DMS114 treated with DMSO at 0.1 percent for 48 hours (cell line): Measurements from ENCODE around the gene CARMIL1.
"Not testable (repeated sequence)": the region's sequence is repeated elsewhere in the genome, so short reads cannot be mapped to it uniquely, and the experiment has no call there.

Source experiments
- DNase-seq: peaks from one replicate; lab custom pipeline; 2025; ENCODE audit not compliant: unreplicated experiment; lab: John Stamatoyannopoulos, UW

The CARMIL1 gene

GRCh38 chr6:25277386-25277785 lies 1.8 kb upstream of the CARMIL1 start:
- no peak for DNase-seq

GRCh38 chr6:25277857-25278256 lies 1.3 kb upstream of the CARMIL1 start:
- DNase-seq, result no peak

GRCh38 chr6:25278261-25278913 lies 787 bp upstream of the CARMIL1 start:
- DNase-seq, result no peak

GRCh38 chr6:25279748-25280343 lies 672 bp downstream of the CARMIL1 start:
- no peak for DNase-seq

- no peak for DNase-seq
Observed at GRCh38 chr6:25280344-25281074, 1.3 kb downstream of the CARMIL1 start.

- no peak for DNase-seq
Observed at GRCh38 chr6:25286891-25287290, 7.7 kb downstream of the CARMIL1 start.

- no peak for DNase-seq
Observed at GRCh38 chr6:25287941-25288340, 8.8 kb downstream of the CARMIL1 start.

- DNase-seq, result no peak
Observed at GRCh38 chr6:25288518-25288917, 9.3 kb downstream of the CARMIL1 start.

- DNase-seq, result no peak
Observed at GRCh38 chr6:25290306-25291060, 11.3 kb downstream of the CARMIL1 start.

GRCh38 chr6:25292384-25292783 lies 13.2 kb downstream of the CARMIL1 start:
- no peak for DNase-seq

- DNase-seq, result no peak
Observed at GRCh38 chr6:25295651-25296050, 16.5 kb downstream of the CARMIL1 start.

- no peak for DNase-seq
Observed at GRCh38 chr6:25296217-25296905, 17.2 kb downstream of the CARMIL1 start.

- DNase-seq, result no peak
Observed at GRCh38 chr6:25297039-25297441, 17.9 kb downstream of the CARMIL1 start.

- DNase-seq, result no peak
Observed at GRCh38 chr6:25297823-25298522, 18.8 kb downstream of the CARMIL1 start.

GRCh38 chr6:25298523-25298865 lies 19.3 kb downstream of the CARMIL1 start:
- DNase-seq, result not testable (repeated sequence)

GRCh38 chr6:25301362-25301761 lies 22.2 kb downstream of the CARMIL1 start:
- DNase-seq, result no peak

GRCh38 chr6:25302151-25302550 lies 23.0 kb downstream of the CARMIL1 start:
- DNase-seq, result no peak

- DNase-seq, result no peak
Observed at GRCh38 chr6:25302677-25303128, 23.5 kb downstream of the CARMIL1 start.

- DNase-seq, result no peak
Observed at GRCh38 chr6:25303254-25303653, 24.1 kb downstream of the CARMIL1 start.

- no peak for DNase-seq
Observed at GRCh38 chr6:25306379-25306778, 27.2 kb downstream of the CARMIL1 start.
